AML-193 (cell line): Measurements from ENCODE around the gene TRERF1.

Experiments used
- DNase-seq, 2 experiments: peaks; one replicate each; lab custom pipeline; 2025; lab: John Stamatoyannopoulos, UW

The TRERF1 gene

DNA sequence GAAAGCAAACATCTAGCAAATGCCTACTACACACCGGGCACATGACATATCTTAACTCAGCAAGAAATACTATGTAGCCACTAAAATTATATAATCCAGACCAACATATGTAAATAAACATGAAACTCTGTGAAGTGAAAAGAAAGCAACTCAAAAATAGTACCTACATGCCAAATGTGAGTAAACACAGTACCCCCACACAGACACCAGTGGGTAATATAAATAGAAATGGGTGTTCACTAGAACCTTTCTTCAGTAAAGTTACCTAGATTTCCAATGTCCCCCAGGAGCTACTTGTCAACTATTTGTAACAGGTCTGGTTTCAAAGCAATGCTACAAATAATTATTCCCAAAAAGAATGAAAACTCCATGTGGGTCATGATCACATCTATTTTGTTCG, 25.5 kb downstream of the TRERF1 start:
- no peak for DNase-seq

DNA sequence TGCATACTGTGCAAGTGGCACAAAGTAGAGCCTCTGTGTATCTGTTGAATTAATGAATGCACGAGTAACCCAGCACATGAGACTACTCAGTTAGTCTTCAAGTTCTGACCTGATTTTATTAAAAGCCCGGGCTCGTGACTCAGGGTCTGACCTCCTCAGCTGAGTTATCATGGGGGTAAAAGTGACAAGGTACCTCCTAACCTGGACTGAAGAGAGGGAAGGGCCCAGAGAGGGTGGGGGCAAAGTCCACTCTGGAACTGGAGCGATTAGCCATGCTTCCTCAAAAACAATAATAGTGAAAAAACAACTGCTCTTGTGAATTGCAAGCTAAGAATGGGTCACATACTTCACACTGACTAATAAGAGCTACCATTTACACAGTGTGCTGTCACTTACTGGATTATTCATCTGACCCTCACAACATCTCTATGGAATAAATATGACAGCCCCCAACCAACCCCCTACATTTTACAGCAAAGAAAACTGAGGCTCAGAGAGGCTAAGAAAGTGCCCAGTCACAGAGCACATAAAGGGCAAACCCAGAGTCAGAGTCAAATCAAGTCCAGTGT, 26.7 kb downstream of the TRERF1 start:
- DNase-seq, result no peak

DNA sequence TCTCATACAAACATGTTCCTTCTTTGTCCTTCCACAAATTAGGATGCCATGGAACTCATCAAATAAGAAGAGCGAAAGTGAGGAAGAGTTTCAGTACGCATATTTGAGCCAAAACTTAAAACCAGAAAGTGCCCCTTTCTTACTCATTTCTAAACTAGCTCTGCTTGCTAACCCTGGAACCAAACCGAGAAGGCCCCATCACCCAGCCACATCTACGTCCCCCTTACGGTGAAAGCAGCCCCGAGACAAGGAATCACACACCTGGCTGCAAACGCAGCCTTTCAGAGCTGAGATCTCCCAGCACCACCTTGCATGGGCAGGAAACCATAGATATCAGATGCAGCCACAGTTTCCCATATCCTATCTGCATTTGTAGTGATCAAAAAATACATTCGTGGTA, 28.5 kb downstream of the TRERF1 start:
- DNase-seq, result no peak

DNA sequence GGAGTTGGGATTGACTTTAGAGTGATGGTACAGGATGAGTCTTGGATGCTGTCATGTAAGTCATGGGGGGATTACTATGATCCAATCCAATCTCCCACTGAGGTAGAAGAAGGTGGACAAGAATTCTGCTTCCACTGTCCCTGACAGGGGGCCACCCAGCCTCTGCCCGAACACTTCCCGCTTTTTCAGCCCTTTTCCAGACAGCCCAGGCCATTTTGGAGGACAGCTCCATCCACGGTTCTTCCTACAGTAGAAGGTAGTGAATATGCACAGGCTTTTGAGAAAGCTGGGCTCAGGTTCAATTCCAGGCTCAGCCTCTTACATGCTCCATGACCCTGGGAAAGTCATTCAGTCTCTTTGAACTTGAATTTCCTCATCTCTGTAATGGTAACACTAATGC, 31.0 kb downstream of the TRERF1 start:
- DNase-seq, result no peak

DNA sequence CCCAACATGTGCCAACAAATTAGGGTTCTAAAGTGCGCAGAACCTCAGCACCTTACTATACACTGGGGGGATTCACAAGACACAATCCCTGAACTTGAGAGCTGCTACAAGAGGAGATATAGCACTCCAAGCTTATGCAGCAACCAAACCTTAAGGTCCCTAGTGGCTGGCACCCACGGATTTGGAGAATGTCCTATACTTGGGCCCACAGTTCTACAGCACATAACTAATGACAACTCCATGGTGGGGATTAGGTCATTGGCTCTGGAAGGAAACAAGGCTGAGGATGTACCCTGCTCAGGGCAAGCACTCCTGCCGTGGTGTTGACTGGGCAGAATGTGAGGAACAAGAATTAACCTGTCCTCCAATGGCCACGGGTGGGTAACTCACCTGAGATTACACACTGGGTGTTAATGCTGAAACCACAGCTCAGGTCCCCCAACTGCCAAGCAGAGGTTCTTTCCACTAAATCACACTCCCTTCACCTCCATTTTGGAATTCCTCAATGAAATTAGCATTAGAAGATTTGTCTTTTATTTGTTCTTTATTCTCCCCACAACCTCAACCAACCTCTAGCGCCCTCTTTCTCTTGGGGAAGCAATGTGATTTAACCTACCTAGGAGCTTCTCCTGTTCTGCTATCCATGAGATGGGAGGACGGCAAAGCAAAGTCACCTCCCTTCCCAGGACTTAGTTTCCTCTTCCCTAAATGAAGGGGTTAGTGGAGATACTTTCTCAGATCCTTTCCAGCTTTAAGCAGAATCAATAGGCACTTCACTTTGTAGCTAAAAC, 32.0 kb downstream of the TRERF1 start:
- no peak for DNase-seq

DNA sequence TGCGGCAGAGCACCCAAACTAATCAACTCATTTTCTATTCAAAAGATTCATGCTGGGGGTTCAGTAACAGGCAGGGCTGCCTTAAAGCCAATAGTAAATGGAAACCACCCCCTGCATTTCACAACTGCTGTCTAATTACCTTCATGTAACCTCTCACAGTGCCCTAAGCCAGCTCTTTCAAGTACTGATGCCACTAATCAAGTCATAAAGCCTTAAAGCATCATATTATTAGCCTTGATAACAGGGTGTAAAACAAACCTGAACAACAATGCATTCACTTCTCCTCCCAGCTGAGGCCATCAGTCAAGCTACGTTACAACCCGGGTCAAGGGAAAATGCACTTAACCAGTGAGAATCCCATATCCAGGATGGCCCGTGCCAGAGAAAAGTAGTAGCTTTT, 33.0 kb downstream of the TRERF1 start:
- DNase-seq, result no peak

DNA sequence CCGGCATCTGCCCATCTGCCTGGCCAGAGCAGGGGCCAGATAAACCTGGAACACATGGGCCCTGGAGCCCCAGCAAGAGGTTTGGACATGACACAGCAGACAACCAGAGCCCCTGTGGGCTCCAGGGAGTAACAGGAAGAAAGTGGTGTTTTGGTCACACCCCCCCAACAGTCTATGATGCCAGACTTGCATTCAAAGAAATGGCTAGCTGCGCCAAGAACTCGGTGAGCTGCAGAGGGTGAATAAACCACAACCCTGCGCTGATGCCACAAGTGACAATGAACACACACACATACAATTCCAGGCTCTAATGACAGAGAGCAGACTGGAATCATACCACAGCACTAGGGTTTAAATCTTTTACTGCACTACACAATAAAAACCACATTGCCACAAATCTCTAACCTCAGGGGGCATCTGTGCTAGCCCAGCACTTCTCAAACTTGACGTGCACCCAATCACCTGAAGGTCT, 34.0 kb downstream of the TRERF1 start:
- DNase-seq, result no peak

DNA sequence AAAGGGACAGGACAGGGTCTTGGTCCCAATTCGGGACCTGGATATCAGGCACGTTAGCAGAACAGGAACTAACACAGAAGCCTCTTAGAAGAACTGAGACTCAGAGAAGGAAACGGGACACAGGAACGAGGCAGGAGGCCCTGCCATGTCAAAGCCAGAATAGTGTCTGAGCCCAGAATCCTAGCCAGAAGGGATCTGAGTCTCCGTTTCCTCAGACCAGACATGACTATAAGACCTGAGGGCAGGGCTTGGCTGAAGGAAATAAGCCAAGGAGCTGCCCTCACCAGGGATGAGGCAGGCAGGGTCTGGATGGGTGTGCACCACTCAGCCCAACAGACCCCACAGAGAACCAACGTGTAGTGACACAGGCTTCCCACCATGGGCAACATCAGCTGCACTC, 40.3 kb downstream of the TRERF1 start:
- no peak for DNase-seq

DNA sequence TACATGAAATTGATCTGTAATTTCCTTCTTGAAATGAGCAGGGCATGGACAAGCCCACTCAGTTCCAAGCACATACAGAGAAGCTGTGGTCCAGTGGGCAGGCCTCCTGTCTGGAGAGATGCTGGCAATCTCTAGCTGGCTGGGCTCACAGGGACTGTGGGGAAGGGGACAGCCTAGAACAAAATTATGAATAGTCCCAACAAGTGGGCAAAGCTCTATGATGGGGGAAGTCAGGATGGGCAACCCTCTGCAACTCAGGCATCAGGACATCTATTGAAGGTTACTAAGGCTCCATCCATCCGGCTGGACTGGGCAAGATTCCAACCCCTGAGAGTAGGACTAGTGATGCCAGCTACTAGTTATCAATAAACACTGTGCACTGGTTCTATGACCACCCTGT, 40.9 kb downstream of the TRERF1 start:
- no peak for DNase-seq

DNA sequence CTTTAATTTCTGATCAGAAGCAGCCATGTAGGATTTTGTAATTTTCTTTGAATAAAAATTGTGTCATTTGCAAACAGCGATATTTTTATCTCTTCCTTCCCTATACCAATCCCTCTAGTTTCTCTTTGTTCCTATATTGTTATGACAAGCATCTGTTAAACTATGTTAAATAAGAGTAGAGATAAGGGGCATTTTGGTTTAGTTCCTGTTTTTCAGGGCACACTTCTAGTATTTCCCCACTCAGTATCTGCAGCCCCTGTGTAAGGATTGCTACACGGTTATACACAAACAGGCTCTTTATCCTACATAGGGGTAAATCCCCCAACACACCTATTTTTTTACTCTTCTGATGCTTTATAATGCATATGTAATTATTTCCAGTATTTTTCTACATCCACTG, 42.1 kb downstream of the TRERF1 start:
- DNase-seq, result peak; percentile 89 to 91

DNA sequence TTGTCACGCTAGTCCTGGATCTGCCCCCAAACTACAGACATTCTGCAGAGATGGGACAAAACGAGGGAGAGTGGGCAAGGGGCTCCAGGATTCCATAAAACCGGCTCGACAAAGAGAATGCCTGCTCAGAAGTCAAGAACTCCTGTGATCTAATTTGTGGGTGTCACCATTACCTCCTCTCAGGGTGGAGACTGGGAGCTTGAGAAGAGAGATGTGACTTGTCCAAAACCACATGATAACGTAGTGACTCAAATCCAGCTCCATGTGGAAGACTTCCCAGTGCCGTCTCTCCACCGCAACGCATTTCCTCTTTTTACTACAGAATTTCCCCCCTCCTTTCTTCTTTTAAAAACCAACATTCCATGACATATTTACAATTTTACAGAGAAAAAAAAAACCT, 44.3 kb downstream of the TRERF1 start:
- DNase-seq, result no peak

DNA sequence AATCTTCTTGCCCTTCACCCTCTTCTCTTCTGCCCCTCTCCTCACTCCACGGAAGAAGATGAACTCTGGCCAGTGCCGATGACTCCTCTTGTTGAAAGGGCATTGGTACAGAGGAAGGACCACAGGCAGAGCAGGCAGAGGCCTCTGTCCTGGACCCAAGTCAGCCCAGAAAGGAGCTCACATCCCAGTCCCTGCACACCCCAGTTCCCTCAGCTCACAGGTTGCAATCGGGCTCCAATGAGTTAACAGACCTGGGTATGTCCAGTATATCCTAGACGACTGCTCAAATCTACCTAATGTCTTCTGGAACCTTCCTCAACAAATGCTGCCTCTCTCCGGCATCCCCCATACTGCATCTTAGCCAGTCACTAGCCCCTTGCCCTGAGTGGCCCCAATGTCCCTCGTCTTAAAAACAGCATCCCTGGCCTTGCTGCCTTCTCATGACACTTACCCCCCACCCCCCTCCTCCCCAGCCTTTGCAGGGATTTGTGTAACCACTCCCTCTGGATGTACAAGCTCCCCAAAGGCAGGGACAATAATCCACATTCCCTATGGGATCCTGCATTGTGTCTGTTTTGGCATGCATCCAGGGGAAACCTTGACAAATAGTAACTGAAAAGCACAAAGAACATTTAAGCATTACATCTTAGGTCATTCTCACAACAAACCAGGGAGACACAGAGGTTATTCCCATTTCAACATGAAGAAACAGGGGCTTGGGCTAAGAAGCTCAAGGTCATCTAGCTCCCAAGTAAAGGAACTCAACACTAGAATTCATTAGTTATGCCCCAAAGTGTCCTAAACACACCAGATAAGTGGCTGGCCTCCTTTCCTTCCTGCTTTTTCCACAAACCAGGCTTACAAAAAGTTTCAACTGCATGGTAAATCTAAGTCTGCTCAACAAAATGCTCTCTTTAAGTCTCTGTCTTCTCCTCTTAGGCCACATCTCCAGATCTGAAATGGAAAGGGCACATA, 45.1 kb downstream of the TRERF1 start:
- no peak for DNase-seq

DNA sequence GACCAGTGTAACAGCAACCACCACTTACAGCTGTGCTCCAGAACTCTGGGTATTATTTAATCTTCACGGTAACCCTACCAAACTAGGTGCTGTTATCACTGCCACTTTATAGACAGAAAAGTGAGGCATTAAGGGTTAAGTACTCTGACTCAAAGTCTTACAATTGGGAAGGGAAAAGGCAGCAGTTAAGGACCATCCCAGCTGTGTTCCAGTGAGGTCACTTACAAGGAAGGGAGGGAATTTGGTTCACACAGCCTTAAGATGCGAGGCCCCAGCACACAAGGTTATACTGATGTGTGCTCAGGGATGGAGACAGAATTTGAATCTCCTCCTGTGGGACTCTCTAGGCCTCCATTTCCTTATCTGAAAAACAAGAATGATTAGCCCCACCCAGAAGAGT, 46.7 kb downstream of the TRERF1 start:
- DNase-seq, result no peak

DNA sequence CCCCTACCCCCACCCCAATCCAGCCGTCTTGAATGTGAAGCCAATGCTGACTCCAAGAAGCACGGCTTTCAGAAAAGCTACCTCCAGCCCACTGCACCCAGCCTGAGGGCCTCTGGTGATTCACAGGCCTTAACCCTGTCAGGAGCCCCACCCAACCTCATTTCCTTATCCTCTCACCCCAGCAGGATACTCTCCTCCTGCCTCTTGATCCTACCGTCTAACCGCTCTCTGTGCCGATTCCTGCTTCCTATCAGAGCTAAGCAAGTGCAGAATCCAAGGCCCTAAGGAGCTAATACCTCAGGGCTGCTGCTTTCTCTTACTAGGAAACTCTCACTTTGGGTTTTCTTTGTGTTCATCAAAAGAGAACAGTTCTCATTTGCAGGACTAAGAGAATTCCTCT, 47.2 kb downstream of the TRERF1 start:
- no peak for DNase-seq

DNA sequence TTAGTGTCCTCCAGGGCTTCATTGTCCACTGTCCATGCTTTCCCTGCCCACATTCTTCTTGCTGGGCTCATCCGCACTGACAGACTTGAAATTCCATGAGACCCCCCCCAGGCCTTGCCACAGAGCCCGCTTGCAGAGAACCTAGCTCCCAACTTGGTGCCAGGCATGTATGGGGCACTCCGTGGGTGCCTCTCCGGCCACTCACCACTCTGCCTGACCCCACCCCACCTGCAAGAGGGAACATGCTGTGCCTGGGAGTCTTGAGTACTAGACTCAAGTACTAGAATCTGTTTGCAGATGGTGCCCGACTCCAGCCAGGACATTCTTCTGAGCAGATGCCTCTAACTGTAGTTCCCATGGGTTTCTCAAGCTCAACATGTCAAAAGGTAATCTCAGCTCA, 47.9 kb downstream of the TRERF1 start:
- DNase-seq, result no peak

DNA sequence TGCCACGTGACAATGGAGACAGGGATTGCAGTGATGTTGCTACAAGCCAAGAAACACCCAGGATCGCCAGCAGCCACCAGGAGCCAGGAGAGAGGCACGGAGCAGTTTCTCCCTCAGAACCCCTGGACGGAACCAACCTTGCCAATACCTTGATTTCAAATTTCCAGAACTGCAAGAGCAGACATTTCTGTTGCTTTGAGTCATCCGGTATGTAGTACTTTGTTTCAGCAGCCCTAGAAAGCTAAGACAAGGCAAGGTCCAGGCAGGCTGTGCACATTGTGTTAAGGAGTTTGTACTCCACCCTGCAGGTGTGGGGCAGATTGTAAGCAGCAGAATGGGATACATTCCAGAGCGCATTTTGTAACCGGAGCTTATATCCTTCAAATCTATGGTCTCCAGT, 48.3 kb downstream of the TRERF1 start:
- DNase-seq, result no peak

DNA sequence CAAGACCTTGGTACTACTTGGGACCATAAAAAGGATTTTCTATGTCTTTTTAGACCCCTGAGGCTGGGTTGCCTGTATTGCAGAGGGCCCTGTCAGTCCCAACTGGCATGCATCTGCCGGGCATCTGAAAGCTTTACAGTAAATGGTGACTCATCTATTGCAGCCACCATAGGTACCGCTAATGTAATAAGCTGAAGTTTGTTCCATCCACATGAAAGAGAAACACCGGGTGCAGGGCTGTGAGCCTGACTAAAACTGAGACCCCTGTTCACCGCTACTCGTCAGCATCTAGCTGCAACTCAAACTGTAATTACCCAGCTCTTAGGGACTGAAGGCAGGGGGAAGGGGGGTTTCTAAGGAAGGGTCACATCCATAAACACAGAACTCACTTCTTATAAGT, 49.5 kb downstream of the TRERF1 start:
- DNase-seq, result no peak

DNA sequence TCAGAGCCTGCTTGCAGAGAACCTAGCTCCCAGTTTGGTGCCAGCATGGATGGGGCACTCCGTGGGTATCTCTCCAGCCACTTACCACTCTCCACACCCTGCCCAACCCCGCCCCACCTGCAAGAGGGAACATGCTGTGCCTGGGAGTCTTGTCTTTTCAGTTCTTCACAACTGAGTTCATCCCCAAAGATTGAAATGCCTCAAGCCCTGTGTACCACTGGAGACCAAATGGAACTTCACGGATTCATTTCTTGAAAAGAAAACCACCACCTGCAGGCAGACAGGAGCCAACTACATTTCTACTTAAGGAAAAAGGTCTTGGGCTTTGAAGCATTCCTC, 50.1 kb downstream of the TRERF1 start:
- DNase-seq, result no peak

DNA sequence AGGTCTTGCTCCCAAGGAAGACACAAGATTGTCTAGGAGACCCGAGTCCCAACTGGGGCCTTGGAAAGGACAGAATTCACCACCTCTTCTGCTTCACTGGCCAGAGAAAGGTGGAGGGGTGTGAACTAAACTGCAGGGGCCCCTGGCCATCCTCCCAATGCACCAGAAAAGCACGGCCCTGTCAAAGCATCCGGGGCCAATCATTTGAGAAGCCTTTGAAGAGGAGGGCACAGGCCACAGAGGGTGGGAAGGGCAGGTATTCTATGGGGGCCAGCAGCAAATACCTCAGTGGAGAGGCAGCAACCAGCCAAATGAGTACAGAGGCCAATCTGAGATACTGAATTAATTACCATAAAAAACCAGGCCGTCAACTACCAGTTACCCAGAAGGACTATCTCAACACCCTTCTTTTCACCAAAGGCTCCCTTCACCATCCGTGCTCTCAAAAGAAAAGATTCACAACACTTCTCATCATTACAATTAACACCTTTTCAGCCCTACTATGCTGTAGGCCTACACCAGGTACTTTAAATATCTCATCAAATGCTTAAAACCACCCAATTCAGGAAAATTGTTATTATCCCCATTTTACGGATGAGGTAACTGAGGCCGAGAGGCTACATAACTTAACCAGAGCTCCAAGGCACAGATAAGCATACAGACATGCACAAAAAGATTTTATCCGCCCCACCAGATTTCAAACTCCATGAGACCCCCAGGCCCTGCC, 50.7 kb downstream of the TRERF1 start:
- DNase-seq, result no peak

DNA sequence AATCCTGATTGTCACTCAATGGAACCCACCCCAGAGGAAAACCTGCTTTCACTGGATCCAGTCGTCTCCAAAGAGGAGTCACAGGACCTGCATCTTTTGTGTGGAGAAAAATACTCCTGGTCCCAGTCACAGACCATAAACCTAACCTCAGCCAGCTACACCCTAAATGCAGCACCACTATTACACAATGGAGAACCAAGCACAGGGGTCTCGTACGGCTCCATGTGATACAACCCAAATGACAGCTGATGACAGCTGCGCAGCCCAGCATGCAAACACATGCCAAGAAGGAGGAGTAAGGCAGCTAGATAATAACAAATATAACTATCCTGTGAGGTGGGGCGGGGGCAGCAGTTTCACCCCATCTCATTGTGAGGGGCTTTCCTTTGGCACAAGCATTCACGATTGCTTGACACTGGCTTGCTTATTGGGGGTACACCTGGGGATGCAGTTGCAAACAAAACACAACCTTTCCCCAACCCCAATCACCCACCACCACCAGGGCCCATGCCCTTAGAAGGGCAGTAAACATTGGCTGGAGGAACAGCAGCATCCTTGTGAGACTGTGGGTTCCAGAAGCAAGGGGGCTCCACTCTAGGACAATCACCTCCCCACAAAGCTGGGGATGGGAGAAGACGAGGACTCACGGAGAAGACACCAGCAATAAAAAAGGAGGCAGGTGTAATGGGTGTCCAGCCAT, 51.5 kb downstream of the TRERF1 start:
- DNase-seq, result no peak

DNA sequence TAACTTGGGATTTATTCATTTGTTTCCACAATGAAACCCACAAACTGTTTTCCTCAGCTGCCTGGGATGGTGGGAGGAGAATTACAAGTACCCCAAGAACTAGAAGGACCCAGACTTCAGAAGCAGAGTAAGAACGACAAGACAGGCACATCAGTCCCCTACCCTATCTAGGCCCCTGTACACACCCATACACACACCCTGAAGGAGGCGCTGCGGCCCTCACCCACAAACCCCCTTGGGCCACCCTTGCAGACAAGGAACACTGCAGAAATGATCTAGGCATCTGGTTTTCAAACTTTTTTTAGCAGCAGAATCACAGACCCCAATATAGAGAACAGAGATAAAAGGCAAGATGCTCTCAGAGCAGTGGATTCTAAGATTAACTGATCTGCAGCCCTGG, 55.0 kb downstream of the TRERF1 start:
- DNase-seq, result no peak
